Measurements from ENCODE around the gene ZFP36L2.

- TF ChIP-seq POLR2A (IDR thresholded peaks at IDR 0.05) (no peak), POLR2AphosphoS5 (IDR thresholded peaks at IDR 0.05) (no peak), CTCF (IDR thresholded peaks at IDR 0.05) (no peak), EP300 (IDR thresholded peaks at IDR 0.05; ENCODE audit: low read depth) (no peak)
Observed at GRCh38 chr2:43183743-43184142, 42.7 kb downstream of the ZFP36L2 start.

Measured in transverse colon (tissue), 4 donors.